ENCODE results near the gene LARGE1. TPM values are rescaled to one million over a fixed set of nuclear protein-coding genes. Genes with fewer than 3 reads are reported as not detected.

Gene LARGE1
- total RNA-seq, 1 donor: 15.0 TPM

- no peak overlapping the region for H3K4me3 ChIP-seq (ENCODE audit: low read depth, low read length)
- TF ChIP-seq, protein P1, sequence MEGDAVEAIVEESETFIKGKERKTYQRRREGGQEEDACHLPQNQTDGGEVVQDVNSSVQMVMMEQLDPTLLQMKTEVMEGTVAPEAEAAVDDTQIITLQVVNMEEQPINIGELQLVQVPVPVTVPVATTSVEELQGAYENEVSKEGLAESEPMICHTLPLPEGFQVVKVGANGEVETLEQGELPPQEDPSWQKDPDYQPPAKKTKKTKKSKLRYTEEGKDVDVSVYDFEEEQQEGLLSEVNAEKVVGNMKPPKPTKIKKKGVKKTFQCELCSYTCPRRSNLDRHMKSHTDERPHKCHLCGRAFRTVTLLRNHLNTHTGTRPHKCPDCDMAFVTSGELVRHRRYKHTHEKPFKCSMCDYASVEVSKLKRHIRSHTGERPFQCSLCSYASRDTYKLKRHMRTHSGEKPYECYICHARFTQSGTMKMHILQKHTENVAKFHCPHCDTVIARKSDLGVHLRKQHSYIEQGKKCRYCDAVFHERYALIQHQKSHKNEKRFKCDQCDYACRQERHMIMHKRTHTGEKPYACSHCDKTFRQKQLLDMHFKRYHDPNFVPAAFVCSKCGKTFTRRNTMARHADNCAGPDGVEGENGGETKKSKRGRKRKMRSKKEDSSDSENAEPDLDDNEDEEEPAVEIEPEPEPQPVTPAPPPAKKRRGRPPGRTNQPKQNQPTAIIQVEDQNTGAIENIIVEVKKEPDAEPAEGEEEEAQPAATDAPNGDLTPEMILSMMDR (IDR thresholded peaks at IDR 0.05; ENCODE audit: insufficient read depth, low read length): no peak
- DNase-seq (ENCODE audit: low read depth): peak; percentile 87
Measured at GRCh38 chr22:33726294-33726734, 194.0 kb downstream of the LARGE1 start.

DNA sequence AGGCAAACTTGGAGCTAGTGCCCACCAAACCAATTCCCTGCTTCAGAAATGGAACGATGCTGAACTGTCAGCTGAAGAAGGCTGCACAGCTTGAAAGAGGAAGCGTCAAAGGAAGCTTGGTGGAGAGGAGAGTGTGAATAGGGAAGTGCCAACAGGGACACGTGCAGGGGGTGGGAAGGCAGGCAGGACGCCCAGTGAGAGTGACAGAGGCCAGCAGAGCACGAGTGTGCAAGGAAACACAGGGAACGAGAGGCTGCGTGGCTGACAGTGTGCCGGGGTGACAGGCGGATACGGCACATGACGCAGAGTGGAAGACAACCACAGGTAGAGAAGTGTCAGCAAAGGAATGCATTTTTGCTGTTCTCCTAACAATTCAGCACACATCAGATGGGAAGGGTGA, 196.4 kb downstream of the LARGE1 start:
- TF ChIP-seq, protein P1 (IDR thresholded peaks at IDR 0.05; ENCODE audit: insufficient read depth, low read length): no peak
- H3K4me3 ChIP-seq (ENCODE audit: low read depth, low read length): no peak overlapping the region
- no peak for DNase-seq (ENCODE audit: low read depth)

- no peak overlapping the region for H3K4me3 ChIP-seq (ENCODE audit: low read depth, low read length)
- DNase-seq (ENCODE audit: low read depth): peak; percentile 5
- TF ChIP-seq, protein P1 (IDR thresholded peaks at IDR 0.05; ENCODE audit: insufficient read depth, low read length): no peak
Measured at GRCh38 chr22:33722816-33723215, 197.5 kb downstream of the LARGE1 start.

DNA sequence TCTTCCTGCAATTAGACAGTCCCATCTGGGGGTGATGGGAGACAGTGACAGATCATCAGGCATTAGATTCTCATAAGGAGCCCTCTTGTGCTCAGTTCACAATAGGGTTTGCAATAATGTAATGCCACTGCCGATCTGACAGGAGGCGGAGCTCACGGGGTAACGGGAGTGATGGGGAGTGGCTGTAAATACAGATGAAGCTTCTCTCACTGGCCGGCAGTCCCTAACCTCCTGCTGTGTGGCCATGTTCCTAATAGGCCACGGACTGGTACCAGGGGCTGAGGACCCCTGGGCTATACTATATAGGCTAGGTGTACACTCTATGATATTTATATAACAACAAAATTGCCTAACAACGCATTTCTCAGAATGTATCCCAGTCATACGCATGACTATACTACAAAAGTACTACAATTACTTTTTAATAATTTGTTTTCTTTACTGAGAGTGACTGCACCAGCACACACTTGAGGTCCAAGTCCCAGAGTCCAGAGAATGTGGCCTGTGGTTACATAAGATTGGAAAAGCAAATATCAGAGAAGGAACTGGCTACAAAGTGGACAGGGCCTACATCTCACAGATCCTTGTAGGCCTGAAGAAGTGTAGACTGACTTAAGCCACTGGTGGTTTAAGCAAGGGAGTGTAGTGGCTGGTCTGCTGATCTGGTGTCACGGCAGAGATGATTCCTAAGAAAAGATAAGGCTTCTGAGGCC, 200.0 kb downstream of the LARGE1 start:
- DNase-seq (ENCODE audit: low read depth): no peak
- no peak overlapping the region for H3K4me3 ChIP-seq (ENCODE audit: low read depth, low read length)
- TF ChIP-seq, protein P1 (IDR thresholded peaks at IDR 0.05; ENCODE audit: insufficient read depth, low read length): no peak

DNA sequence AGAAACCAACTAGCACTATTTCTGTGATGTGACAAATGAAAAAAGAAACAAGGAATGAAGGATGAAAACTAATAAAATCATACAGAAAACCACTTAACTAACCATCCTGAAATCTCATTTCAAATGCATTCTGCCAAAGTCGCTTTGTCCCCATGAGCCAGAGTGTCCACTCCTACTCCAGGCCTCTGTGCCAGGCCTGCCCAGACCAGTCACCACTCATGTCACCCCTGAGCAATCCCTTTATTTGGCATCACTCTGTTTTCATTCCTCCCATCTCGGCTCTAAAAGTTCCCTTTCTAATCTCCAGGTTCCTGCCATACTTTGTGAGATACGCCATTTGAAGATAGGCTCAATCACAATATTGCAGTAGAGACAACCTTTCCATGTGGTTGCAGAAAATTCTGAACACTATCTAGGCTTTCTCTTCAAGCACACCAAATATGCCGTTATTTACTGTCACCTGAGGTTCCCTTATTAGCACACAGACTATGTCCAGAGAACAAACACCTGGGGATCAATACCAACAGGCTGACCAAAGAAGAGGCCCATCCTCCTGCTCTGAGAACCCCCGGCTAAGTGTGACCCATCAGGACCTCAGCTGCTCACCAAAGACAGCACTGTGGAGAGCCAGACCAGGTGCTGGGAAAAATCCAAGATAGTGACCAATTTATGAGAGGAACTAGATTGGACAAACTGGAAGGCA, 202.4 kb downstream of the LARGE1 start:
- TF ChIP-seq, protein P1 (IDR thresholded peaks at IDR 0.05; ENCODE audit: insufficient read depth, low read length): no peak
- no peak for DNase-seq (ENCODE audit: low read depth)

DNA sequence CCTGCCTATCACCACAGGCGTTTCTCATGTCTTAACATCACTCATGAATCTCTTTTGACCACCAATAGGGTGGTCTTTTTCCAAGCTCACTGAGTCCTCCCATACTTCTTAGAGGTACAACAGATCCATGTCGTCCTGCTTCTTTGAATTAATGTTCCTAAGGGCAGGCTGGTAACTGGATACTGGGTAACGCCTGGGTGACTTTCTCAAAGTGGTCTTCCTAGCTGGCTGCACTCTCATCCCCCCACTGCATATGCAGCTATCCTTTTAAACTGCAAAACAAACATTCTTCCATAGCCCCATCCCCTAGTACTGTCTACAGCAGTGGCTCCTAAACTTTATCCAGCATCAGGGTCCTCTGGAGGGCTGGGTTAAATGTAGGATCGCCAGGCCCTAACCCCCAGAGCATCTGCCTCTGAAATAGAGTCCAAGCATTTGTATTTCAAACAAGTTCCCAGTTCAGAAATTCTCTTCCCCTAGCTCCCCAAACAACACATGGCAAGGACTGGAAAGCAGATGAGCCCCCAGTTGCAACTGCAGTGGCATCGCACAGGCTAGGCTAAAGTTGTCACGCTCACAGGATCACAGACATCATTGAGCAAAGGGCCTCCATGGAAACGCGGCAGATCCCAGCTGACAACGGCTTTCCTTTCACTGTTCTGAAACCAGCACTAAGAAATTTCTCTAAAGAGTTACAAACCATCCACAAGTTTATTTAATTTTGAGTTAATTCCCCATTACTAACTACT, 204.9 kb downstream of the LARGE1 start:
- H3K4me3 ChIP-seq (ENCODE audit: low read depth, low read length): no peak overlapping the region
- TF ChIP-seq, protein P1 (IDR thresholded peaks at IDR 0.05; ENCODE audit: insufficient read depth, low read length): no peak
- DNase-seq (ENCODE audit: low read depth): no peak

More for the DNA sequence above, 202.4 kb downstream of the LARGE1 start:
- H3K4me3 ChIP-seq (ENCODE audit: low read depth, low read length): no peak overlapping the region
